GM18870 (cell line): ENCODE data around the gene NUP50.

Experiments used
- ATAC-seq: cut with Tn5 transposase; IDR thresholded peaks from one replicate; pipeline ENCODE4 v1.9.1; 2021; ENCODE audit warnings: moderate library complexity; ENCODE audit not compliant: unreplicated experiment

Gene NUP50

GRCh38 chr22:45192701-45193187 lies 29.0 kb downstream of the NUP50 start:
- no peak for ATAC-seq

GRCh38 chr22:45194686-45195085 lies 31.0 kb downstream of the NUP50 start:
- no peak for ATAC-seq

GRCh38 chr22:45195616-45196015 lies 31.9 kb downstream of the NUP50 start:
- ATAC-seq: no peak

- ATAC-seq: no peak
These were observed 32.6 kb downstream of the NUP50 start for GRCh38 chr22:45196308-45196707.

GRCh38 chr22:45196926-45197605 lies 33.3 kb downstream of the NUP50 start:
- ATAC-seq: no peak

- no peak for ATAC-seq
These were observed 34.1 kb downstream of the NUP50 start for GRCh38 chr22:45197606-45198462.

- ATAC-seq: no peak
These were observed 34.7 kb downstream of the NUP50 start for GRCh38 chr22:45198463-45198795.

- ATAC-seq: no peak
These were observed 36.0 kb downstream of the NUP50 start for GRCh38 chr22:45199723-45200122.

GRCh38 chr22:45200230-45200629 lies 36.5 kb downstream of the NUP50 start:
- no peak for ATAC-seq

GRCh38 chr22:45200860-45201511 lies 37.3 kb downstream of the NUP50 start:
- ATAC-seq: no peak

- no peak for ATAC-seq
These were observed 38.1 kb downstream of the NUP50 start for GRCh38 chr22:45201678-45202332.

GRCh38 chr22:45202333-45203149 lies 38.8 kb downstream of the NUP50 start:
- no peak for ATAC-seq

GRCh38 chr22:45203150-45203951 lies 39.6 kb downstream of the NUP50 start:
- ATAC-seq: no peak

- no peak for ATAC-seq
These were observed 40.5 kb downstream of the NUP50 start for GRCh38 chr22:45204241-45204640.

GRCh38 chr22:45204819-45205218 lies 41.1 kb downstream of the NUP50 start:
- no peak for ATAC-seq

GRCh38 chr22:45205276-45205925 lies 41.7 kb downstream of the NUP50 start:
- ATAC-seq: no peak

GRCh38 chr22:45206233-45206632 lies 42.5 kb downstream of the NUP50 start:
- ATAC-seq: no peak

GRCh38 chr22:45207533-45207932 lies 43.8 kb downstream of the NUP50 start:
- no peak for ATAC-seq
